ENCODE results near the gene SKI.

SKI gene

GRCh38 chr1:2196901-2197638, 31.0 kb upstream of the SKI start:
- no peak overlapping the region for H3K9ac ChIP-seq (ENCODE audit: low read depth, low read length)
- peaks cover 36% of the 10 kb centered on the region for H3K4me1 ChIP-seq (ENCODE audit: control insufficient read depth, insufficient read depth, low read length)
- no peaks in the 10 kb centered on the region for H3K27me3 ChIP-seq (ENCODE audit: control insufficient read depth, insufficient read depth, low read length)

GRCh38 chr1:2197707-2198165, 30.4 kb upstream of the SKI start:
- Histone ChIP-seq H3K4me2 (ENCODE audit: low read length) (no peak overlapping the region), H3K9me3 (replicated peaks; ENCODE audit: low read length) (no peaks in the 10 kb centered on the region), H3K9ac (ENCODE audit: low read depth, low read length) (no peak overlapping the region), H3K4me3 (ENCODE audit: low read length) (no peak overlapping the region), H3K27me3 (ENCODE audit: control insufficient read depth, insufficient read depth, low read length) (no peaks in the 10 kb centered on the region), H3K4me1 (ENCODE audit: control insufficient read depth, insufficient read depth, low read length) (peaks cover 30% of the 10 kb centered on the region), H3K36me3 (ENCODE audit: insufficient read depth, low read length) (peaks cover 2% of the 10 kb centered on the region)

More at GRCh38 chr1:2196901-2197638, 31.0 kb upstream of the SKI start:
- Histone ChIP-seq H3K4me2 (ENCODE audit: low read length) (no peak overlapping the region), H3K4me3 (ENCODE audit: low read length) (no peak overlapping the region), H3K9me3 (replicated peaks; ENCODE audit: low read length) (no peaks in the 10 kb centered on the region), H3K36me3 (ENCODE audit: insufficient read depth, low read length) (peaks cover 4% of the 10 kb centered on the region)

- peaks cover 22% of the 10 kb centered on the region for H3K4me1 ChIP-seq (ENCODE audit: control insufficient read depth, insufficient read depth, low read length)
- no peaks in the 10 kb centered on the region for H3K36me3 ChIP-seq (ENCODE audit: insufficient read depth, low read length)
- H3K9me3 ChIP-seq (replicated peaks; ENCODE audit: low read length), result no peaks in the 10 kb centered on the region
- H3K4me3 ChIP-seq (ENCODE audit: low read length), result peak overlapping the region; percentile 80
- no peaks in the 10 kb centered on the region for H3K27me3 ChIP-seq (ENCODE audit: control insufficient read depth, insufficient read depth, low read length)
- H3K4me2 ChIP-seq (ENCODE audit: low read length), result peak overlapping the region; percentile 95
- peak overlapping the region; percentile 55 for H3K9ac ChIP-seq (ENCODE audit: low read depth, low read length)
These were observed 29.5 kb upstream of the SKI start for GRCh38 chr1:2198571-2198970.

GRCh38 chr1:2199042-2199810, 28.9 kb upstream of the SKI start:
- peak overlapping the region; percentile 95 for H3K4me2 ChIP-seq (ENCODE audit: low read length)
- peak overlapping the region; percentile 80 for H3K4me3 ChIP-seq (ENCODE audit: low read length)
- no peaks in the 10 kb centered on the region for H3K36me3 ChIP-seq (ENCODE audit: insufficient read depth, low read length)
- H3K9ac ChIP-seq (ENCODE audit: low read depth, low read length), result peak overlapping the region; percentile 77
- H3K27me3 ChIP-seq (ENCODE audit: control insufficient read depth, insufficient read depth, low read length), result no peaks in the 10 kb centered on the region
- H3K4me1 ChIP-seq (ENCODE audit: control insufficient read depth, insufficient read depth, low read length), result peaks cover 23% of the 10 kb centered on the region
- no peaks in the 10 kb centered on the region for H3K9me3 ChIP-seq (replicated peaks; ENCODE audit: low read length)

GRCh38 chr1:2200308-2200943, 27.7 kb upstream of the SKI start:
- Histone ChIP-seq H3K4me3 (ENCODE audit: low read length) (no peak overlapping the region), H3K9ac (ENCODE audit: low read depth, low read length) (no peak overlapping the region), H3K27me3 (ENCODE audit: control insufficient read depth, insufficient read depth, low read length) (no peaks in the 10 kb centered on the region), H3K36me3 (ENCODE audit: insufficient read depth, low read length) (no peaks in the 10 kb centered on the region), H3K9me3 (replicated peaks; ENCODE audit: low read length) (no peaks in the 10 kb centered on the region), H3K4me2 (ENCODE audit: low read length) (peak overlapping the region; percentile 95), H3K4me1 (ENCODE audit: control insufficient read depth, insufficient read depth, low read length) (peaks cover 27% of the 10 kb centered on the region)

GRCh38 chr1:2201062-2201461, 27.1 kb upstream of the SKI start:
- Histone ChIP-seq H3K9ac (ENCODE audit: low read depth, low read length) (no peak overlapping the region), H3K4me1 (ENCODE audit: control insufficient read depth, insufficient read depth, low read length) (peaks cover 30% of the 10 kb centered on the region), H3K9me3 (replicated peaks; ENCODE audit: low read length) (no peaks in the 10 kb centered on the region)

GRCh38 chr1:2202008-2202575, 26.0 kb upstream of the SKI start:
- Histone ChIP-seq H3K9me3 (replicated peaks; ENCODE audit: low read length) (no peaks in the 10 kb centered on the region), H3K27me3 (ENCODE audit: control insufficient read depth, insufficient read depth, low read length) (no peaks in the 10 kb centered on the region), H3K9ac (ENCODE audit: low read depth, low read length) (no peak overlapping the region), H3K36me3 (ENCODE audit: insufficient read depth, low read length) (no peaks in the 10 kb centered on the region), H3K4me3 (ENCODE audit: low read length) (no peak overlapping the region), H3K4me1 (ENCODE audit: control insufficient read depth, insufficient read depth, low read length) (peaks cover 38% of the 10 kb centered on the region), H3K4me2 (ENCODE audit: low read length) (no peak overlapping the region)

More at GRCh38 chr1:2201062-2201461, 27.1 kb upstream of the SKI start:
- H3K36me3 ChIP-seq (ENCODE audit: insufficient read depth, low read length), result no peaks in the 10 kb centered on the region
- H3K4me2 ChIP-seq (ENCODE audit: low read length), result peak overlapping the region; percentile 95
- no peak overlapping the region for H3K4me3 ChIP-seq (ENCODE audit: low read length)
- no peaks in the 10 kb centered on the region for H3K27me3 ChIP-seq (ENCODE audit: control insufficient read depth, insufficient read depth, low read length)

- H3K9me3 ChIP-seq (replicated peaks; ENCODE audit: low read length), result no peaks in the 10 kb centered on the region
- H3K36me3 ChIP-seq (ENCODE audit: insufficient read depth, low read length), result no peaks in the 10 kb centered on the region
- H3K4me3 ChIP-seq (ENCODE audit: low read length), result no peak overlapping the region
- H3K9ac ChIP-seq (ENCODE audit: low read depth, low read length), result no peak overlapping the region
- no peaks in the 10 kb centered on the region for H3K27me3 ChIP-seq (ENCODE audit: control insufficient read depth, insufficient read depth, low read length)
- peaks cover 47% of the 10 kb centered on the region for H3K4me1 ChIP-seq (ENCODE audit: control insufficient read depth, insufficient read depth, low read length)
- no peak overlapping the region for H3K4me2 ChIP-seq (ENCODE audit: low read length)
These were observed 25.1 kb upstream of the SKI start for GRCh38 chr1:2202843-2203601.

- Histone ChIP-seq H3K4me1 (ENCODE audit: control insufficient read depth, insufficient read depth, low read length) (peaks cover 49% of the 10 kb centered on the region), H3K4me3 (ENCODE audit: low read length) (peak overlapping the region; percentile 80), H3K9ac (ENCODE audit: low read depth, low read length) (peak overlapping the region; percentile 85)
These were observed 24.3 kb upstream of the SKI start for GRCh38 chr1:2203671-2204414.

GRCh38 chr1:2204415-2205190, 23.5 kb upstream of the SKI start:
- Histone ChIP-seq H3K4me3 (ENCODE audit: low read length) (peak overlapping the region; percentile 80), H3K36me3 (ENCODE audit: insufficient read depth, low read length) (no peaks in the 10 kb centered on the region), H3K4me2 (ENCODE audit: low read length) (peak overlapping the region; percentile 100), H3K27me3 (ENCODE audit: control insufficient read depth, insufficient read depth, low read length) (no peaks in the 10 kb centered on the region), H3K9ac (ENCODE audit: low read depth, low read length) (peak overlapping the region; percentile 85), H3K4me1 (ENCODE audit: control insufficient read depth, insufficient read depth, low read length) (peaks cover 52% of the 10 kb centered on the region), H3K9me3 (replicated peaks; ENCODE audit: low read length) (no peaks in the 10 kb centered on the region)

More at GRCh38 chr1:2203671-2204414, 24.3 kb upstream of the SKI start:
- no peaks in the 10 kb centered on the region for H3K9me3 ChIP-seq (replicated peaks; ENCODE audit: low read length)
- H3K36me3 ChIP-seq (ENCODE audit: insufficient read depth, low read length), result no peaks in the 10 kb centered on the region
- peak overlapping the region; percentile 100 for H3K4me2 ChIP-seq (ENCODE audit: low read length)
- no peaks in the 10 kb centered on the region for H3K27me3 ChIP-seq (ENCODE audit: control insufficient read depth, insufficient read depth, low read length)
